GM23338 (cell line): ENCODE measurements around the gene GRID1. TPM values are rescaled to one million over a fixed set of nuclear protein-coding genes. Genes with fewer than 3 reads are reported as not detected.

Experiments used
- ATAC-seq: fragments of 200-7000 bp; cut with Tn5 transposase; 3 replicates; pipeline ENCODE4 v1.9.1; 2020
- DNase-seq: peaks from one replicate; pipeline ENCODE4 v3.0.0-alpha.2; 2015; ENCODE audit warnings: low spot score
- H2AFZ ChIP-seq: fragments of 200-600 bp; sonication (generic); 2 replicates; pipeline ENCODE4 v1.8.0; 2016; ENCODE audit warnings: antibody characterized with exemption, mild to moderate bottlenecking, moderate library complexity
- H3F3A ChIP-seq: fragments of 200-600 bp; sonication (generic); replicated peaks from 2 replicates; pipeline ENCODE4 v1.8.0; 2017; ENCODE audit warnings: antibody characterized with exemption, mixed run types, low read depth
- H3K27ac ChIP-seq: fragments of 200-600 bp; sonication (generic); 2 replicates; pipeline ENCODE4 v1.6.1; 2016; ENCODE audit warnings: low read depth
- H3K27me3 ChIP-seq: fragments of 200-600 bp; sonication (generic); 2 replicates; pipeline ENCODE4 v1.8.0; 2016; ENCODE audit warnings: mild to moderate bottlenecking, mixed run types, moderate library complexity; ENCODE audit not compliant: insufficient read depth
- H3K36me3 ChIP-seq: fragments of 200-600 bp; sonication (generic); 2 replicates; pipeline ENCODE4 v1.8.0; 2016; ENCODE audit warnings: mild to moderate bottlenecking; ENCODE audit not compliant: insufficient read depth
- H3K4me1 ChIP-seq: fragments of 200-600 bp; sonication (generic); 2 replicates; pipeline ENCODE4 v1.8.0; 2016; ENCODE audit warnings: mild to moderate bottlenecking, moderate library complexity; ENCODE audit not compliant: insufficient read depth
- H3K4me2 ChIP-seq: fragments of 200-600 bp; sonication (generic); 2 replicates; pipeline ENCODE4 v1.7.1; 2017; ENCODE audit warnings: mixed run types
- H3K4me3 ChIP-seq: fragments of 200-600 bp; sonication (generic); 2 replicates; pipeline ENCODE4 v1.6.1; 2016; ENCODE audit warnings: mixed run types
- H3K79me2 ChIP-seq: fragments of 200-600 bp; sonication (generic); replicated peaks from 2 replicates; pipeline ENCODE4 v1.8.0; 2017; ENCODE audit warnings: mild to moderate bottlenecking; ENCODE audit not compliant: insufficient read depth
- H3K9me2 ChIP-seq: fragments of 200-600 bp; sonication (generic); 2 replicates; pipeline ENCODE4 v1.8.0; 2017; ENCODE audit not compliant: insufficient read depth
- H4K20me1 ChIP-seq: fragments of 200-600 bp; sonication (generic); replicated peaks from 2 replicates; pipeline ENCODE4 v1.8.0; 2017; ENCODE audit warnings: mild to moderate bottlenecking; ENCODE audit not compliant: insufficient read depth
- H3K27ac Mint-ChIP-seq: 2 replicates; pipeline ENCODE4 v1.8.0; 2020; ENCODE audit warnings: inconsistent platforms, mild to moderate bottlenecking, moderate library complexity, mixed read lengths
- H3K27me3 Mint-ChIP-seq: 3 replicates; pipeline ENCODE4 v1.8.0; 2022; ENCODE audit warnings: low read depth, mild to moderate bottlenecking, moderate library complexity, mixed read lengths, inconsistent platforms; ENCODE audit not compliant: insufficient read depth, poor library complexity
- H3K36me3 Mint-ChIP-seq: 3 replicates; pipeline ENCODE4 v1.8.0; 2021; ENCODE audit warnings: low read depth, mild to moderate bottlenecking, inconsistent platforms, moderate library complexity, mixed read lengths
- H3K4me1 Mint-ChIP-seq: 3 replicates; pipeline ENCODE4 v1.8.0; 2020; ENCODE audit warnings: mild to moderate bottlenecking, inconsistent platforms, mixed read lengths
- H3K4me3 Mint-ChIP-seq: 3 replicates; pipeline ENCODE4 v1.8.0; 2021; ENCODE audit warnings: moderate library complexity, mild to moderate bottlenecking, inconsistent platforms, mixed read lengths
- H3K9me3 Mint-ChIP-seq: 3 replicates; pipeline ENCODE4 v1.8.0; 2020; ENCODE audit warnings: moderate library complexity, mild to moderate bottlenecking, inconsistent platforms, mixed read lengths
- CREB1 ChIP-seq: fragments of 250-450 bp; sonication (Bioruptor Pico); IDR thresholded peaks from 2 replicates; pipeline ENCODE4 v1.5.0; 2020; ENCODE audit warnings: low read depth, mild to moderate bottlenecking, moderate library complexity
- CTCF ChIP-seq, 2 experiments: fragments of 200-600 bp in 1 of 2; sonication (generic) in 1 of 2; conservative IDR thresholded peaks; 2 replicates each; pipeline versions ENCODE4 v1.5.1 to v1.6.1; 2016 to 2017; ENCODE audit warnings: antibody characterized with exemption in 2 of 2, low read depth in 2 of 2, mild to moderate bottlenecking in 2 of 2, moderate library complexity in 1 of 2
- ETS1 ChIP-seq: IDR thresholded peaks from 2 replicates; pipeline ENCODE4 v1.6.1; 2016; ENCODE audit warnings: antibody characterized with exemption
- EZH2 ChIP-seq: fragments of 200-600 bp; sonication (generic); IDR thresholded peaks from one replicate; pipeline ENCODE4 v1.8.0; 2017; ENCODE audit warnings: antibody characterized with exemption, mild to moderate bottlenecking, low read depth; ENCODE audit not compliant: unreplicated experiment
- EZH2phosphoT487 ChIP-seq: fragments of 200-600 bp; sonication (generic); IDR thresholded peaks from one replicate; pipeline ENCODE4 v1.8.1; 2018; ENCODE audit warnings: antibody characterized with exemption; ENCODE audit not compliant: unreplicated experiment
- JUNB ChIP-seq: IDR thresholded peaks from one replicate; pipeline ENCODE4 v1.6.1; 2016; ENCODE audit warnings: antibody characterized with exemption; ENCODE audit not compliant: unreplicated experiment
- NANOG ChIP-seq: IDR thresholded peaks from 2 replicates; pipeline ENCODE4 v1.6.1; 2016; ENCODE audit warnings: antibody characterized with exemption, borderline replicate concordance
- POLR2AphosphoS5 ChIP-seq: IDR thresholded peaks from 2 replicates; pipeline ENCODE4 v1.6.1; 2016; ENCODE audit warnings: antibody characterized with exemption, low read depth
- REST ChIP-seq: IDR thresholded peaks from one replicate; pipeline ENCODE4 v1.6.1; 2018; ENCODE audit warnings: antibody characterized with exemption; ENCODE audit not compliant: unreplicated experiment
- STAT1 ChIP-seq: IDR thresholded peaks from one replicate; pipeline ENCODE4 v1.6.1; 2016; ENCODE audit warnings: antibody characterized with exemption; ENCODE audit not compliant: unreplicated experiment
- ZNF114 ChIP-seq: fragments of 250-450 bp; sonication (Bioruptor Pico); IDR thresholded peaks from 2 replicates; pipeline ENCODE4 v1.5.0; 2020; ENCODE audit warnings: mild to moderate bottlenecking, moderate library complexity
- ZNF331 ChIP-seq: fragments of 250-450 bp; sonication (Bioruptor Pico); IDR thresholded peaks from 2 replicates; pipeline ENCODE4 v1.5.0; 2020; ENCODE audit warnings: low read depth, mild to moderate bottlenecking, moderate library complexity
- polyA plus RNA-seq: library from polyadenylated mRNA; unstranded; fragments of >200 nt; fragmentation: Nextera tagmentation; extraction: Ambion mirVana; gene quantifications from 2 replicates; pipeline ENCODE4 v1.2.1, GENCODE V29; 2016
- total RNA-seq: library from RNA; depleted of rRNA; stranded (reverse); fragments of >200 nt; shearing (Covaris generic); gene quantifications from 2 replicates; pipeline ENCODE4 v1.2.3, GENCODE V29; 2014

Gene GRID1
- total and polyA plus RNA-seq, 2 experiments from 2014 or later: 0.14 to 0.15 TPM

- TF ChIP-seq ETS1 (no peak), CTCF (conservative IDR thresholded peaks at IDR 0.05; ENCODE audit: low read depth in 2 of 2) (no peak), REST (no peak), CREB1 (no peak), EZH2phosphoT487 (no peak), NANOG (no peak), STAT1 (no peak), ZNF114 (CRISPR knock-in tag) (no peak), ZNF331 (CRISPR knock-in tag) (no peak), EZH2 (no peak), JUNB (no peak), POLR2AphosphoS5 (no peak)
Measured at GRCh38 chr10:86415116-86415515, 48.5 kb upstream of the GRID1 start (continued).

- H3K27me3 Mint-ChIP-seq: peaks cover 2% of the 10 kb centered on the region
- Histone ChIP-seq H3K9me2 (no peaks in the 10 kb centered on the region), H2AFZ (no peak overlapping the region), H3K27me3 (no peaks in the 10 kb centered on the region), H3K27ac (no peak overlapping the region), H3F3A (no peaks in the 10 kb centered on the region), H3K4me2 (no peak overlapping the region), H4K20me1 (no peaks in the 10 kb centered on the region; the same call in 1 of the 2 replicates), H3K36me3 (no peaks in the 10 kb centered on the region), H3K79me2 (no peaks in the 10 kb centered on the region), H3K4me3 (no peak overlapping the region), H3K4me1 (peaks cover 10% of the 10 kb centered on the region)
- H3K9me3 Mint-ChIP-seq: no peaks in the 10 kb centered on the region; the same call in 2 of the 3 replicates
- DNase-seq (no peak), ATAC-seq (no peak)
- no peak overlapping the region for H3K27ac Mint-ChIP-seq
- H3K36me3 Mint-ChIP-seq: no peaks in the 10 kb centered on the region
- no peak overlapping the region for H3K4me3 Mint-ChIP-seq
- peaks cover 7% of the 10 kb centered on the region; the same call in 1 of the 3 replicates for H3K4me1 Mint-ChIP-seq
- TF ChIP-seq ZNF114 (CRISPR knock-in tag) (no peak), REST (no peak), JUNB (no peak), NANOG (no peak), EZH2phosphoT487 (no peak), POLR2AphosphoS5 (no peak), ETS1 (no peak), EZH2 (no peak), ZNF331 (CRISPR knock-in tag) (no peak)
Measured at GRCh38 chr10:86413046-86413728, 46.6 kb upstream of the GRID1 start.
